Stimulated activated CD8-positive, alpha-beta memory T cell treated with anti-CD3 and anti-CD28 coated beads, Interleukin-12 subunit alpha, Interleukin-12 subunit beta, amount 100 ng/mL, for 1 hour (primary cell): ENCODE data around the gene LRG1.
"Not testable (repeated sequence)": the region's sequence is repeated elsewhere in the genome, so short reads cannot be mapped to it uniquely, and the experiment has no call there.

ENCODE experiments used
- DNase-seq: peaks from one replicate; pipeline ENCODE4 v3.0.0-alpha.2; 2020; ENCODE audit warnings: low read depth

Gene LRG1

DNA sequence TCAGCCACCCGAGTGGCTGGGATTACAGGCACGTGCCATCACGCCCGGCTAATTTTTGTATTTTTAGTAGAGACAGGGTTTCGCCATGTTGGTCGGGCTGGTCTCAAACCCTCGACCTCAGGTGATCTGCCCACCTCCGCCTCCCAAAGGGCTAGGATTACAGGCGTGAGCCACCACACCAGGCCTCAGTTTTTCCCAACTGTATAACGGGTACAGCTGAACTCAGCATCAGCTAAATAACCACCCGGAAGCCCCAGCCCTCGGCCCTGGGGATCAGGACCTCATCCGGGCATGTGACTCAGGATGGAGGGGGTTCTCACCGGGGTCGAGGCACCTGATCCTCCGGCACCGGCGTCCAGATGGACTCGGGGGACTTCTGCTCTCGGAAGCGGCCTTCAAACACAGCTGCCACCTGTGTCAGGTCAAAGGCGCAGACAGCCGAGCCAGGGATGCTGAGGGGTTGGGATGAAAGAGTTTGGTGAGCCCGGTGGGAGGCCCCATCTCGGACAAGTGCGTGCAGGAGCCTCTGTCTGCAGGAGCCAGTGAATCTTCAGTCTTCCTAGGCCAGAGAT lies 10.7 kb upstream of the LRG1 start:
- no peak for DNase-seq

DNA sequence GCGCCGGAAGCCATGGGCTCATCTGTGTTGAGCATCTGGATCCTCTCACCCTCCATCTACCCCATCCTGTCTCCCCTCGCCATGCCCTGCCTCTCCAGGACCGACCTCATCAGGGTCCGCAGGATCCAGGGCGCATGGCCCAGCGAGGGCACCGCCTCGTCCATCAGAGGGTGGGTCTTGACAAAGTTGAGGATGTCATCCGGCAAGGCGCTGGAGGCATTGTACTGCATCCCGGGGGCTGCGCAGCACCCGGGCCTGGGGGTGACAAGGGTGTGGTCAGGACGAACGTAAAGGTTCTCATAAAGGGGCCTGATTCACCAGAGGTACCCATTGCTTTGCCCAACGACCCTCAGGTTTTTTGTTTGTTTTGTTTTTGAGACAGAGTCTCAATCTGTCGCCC lies 10.2 kb upstream of the LRG1 start:
- no peak for DNase-seq

DNA sequence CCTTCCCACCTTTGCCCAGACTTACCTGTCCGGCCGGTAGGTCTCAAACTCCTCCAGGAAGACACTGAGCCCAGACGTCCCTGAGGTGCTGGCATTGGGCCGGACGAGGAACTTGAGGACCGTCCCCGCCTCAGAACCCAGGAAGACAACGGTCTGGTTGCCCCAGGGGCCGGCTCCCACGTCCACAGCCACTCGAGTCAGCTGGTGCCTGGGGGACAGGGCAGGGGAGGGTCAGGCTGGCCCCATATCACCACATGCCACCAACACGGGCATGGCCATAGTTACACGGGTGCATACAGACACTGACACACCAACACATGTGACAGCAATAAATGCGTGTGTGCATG lies 8.4 kb upstream of the LRG1 start:
- no peak for DNase-seq

DNA sequence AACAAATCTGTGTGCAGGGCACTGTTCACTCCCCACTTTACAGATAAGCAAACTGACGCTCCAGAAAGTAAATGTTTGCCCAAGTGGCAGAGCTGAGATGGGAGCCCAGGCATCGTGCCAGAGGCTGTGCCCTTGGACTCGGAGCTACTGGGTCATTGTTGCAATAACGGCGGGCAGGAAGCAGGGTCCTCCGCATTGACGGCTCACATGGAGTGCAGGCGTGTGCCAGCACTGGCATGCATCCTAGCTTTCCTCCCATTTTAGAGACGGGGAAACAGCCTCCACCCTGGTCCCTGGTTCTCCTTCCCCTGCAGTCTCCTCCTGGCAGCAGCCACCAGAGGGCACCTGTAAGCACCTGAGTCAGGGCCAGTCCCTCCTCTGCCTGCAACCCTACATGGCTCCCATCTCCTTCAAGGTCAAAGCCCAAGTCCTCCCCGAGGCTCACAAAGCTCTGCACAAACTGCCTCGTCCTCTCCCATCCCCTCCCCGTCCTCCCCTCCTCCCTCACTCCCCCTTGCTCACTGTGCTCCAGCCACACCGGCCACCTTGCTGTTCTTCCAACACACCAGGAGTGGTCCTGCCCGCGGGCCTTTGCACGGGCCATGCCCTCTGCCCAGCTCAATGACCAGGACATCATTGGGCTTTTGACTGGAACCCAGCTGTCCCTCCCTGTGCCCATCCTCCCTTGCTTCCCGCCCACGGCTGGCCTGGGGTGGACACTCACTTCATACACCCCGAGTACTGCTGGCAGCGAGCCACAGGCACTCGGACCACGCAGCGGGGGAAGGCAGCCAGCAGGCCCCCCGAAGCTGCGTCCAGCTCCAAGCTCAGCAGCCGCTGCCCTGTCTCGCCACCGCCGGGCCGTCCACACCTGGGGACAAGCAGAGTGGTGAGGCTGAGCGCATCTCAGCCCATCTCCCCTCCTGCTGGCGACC lies 7.7 kb upstream of the LRG1 start:
- no peak for DNase-seq

DNA sequence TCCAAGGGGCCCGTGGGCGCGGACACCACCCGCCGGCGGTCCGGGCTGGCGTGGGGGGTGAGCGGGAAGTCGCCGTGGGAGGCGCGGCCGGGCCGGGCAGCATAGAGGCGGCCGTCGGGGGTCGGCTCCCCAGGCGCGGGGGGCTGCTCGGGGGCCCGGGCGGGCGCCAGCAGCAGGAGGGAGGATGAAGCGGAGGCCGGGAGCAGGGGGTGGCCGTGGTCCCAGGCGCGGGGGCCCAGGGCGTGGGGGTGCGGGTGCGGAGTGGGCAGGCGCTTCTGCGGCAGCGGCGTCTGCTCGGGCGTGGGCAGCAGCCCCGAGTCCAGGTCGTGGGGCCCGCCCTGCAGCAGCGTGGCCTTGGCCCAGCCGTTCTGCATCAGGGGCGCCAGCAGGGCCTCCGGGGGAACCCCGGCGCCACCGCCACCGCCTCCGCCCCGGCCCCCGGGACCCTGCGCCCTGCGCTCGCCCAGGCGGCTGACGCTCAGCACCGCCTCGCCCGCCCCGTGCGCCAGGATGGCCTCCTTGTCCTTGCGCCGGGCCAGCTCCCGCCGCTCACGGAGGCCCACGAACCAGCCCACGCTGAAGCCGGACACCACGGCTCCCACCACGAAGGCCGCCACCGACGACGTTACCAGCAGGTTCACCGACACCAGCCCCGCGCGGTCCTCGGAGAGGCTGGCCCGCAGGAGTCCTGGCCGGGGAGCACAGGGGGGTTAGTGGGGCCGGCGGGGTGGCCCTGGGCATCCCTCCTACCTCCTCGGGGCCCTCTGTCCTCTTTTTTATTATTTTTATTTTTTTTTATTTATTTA lies 4.2 kb upstream of the LRG1 start:
- DNase-seq: no peak

DNA sequence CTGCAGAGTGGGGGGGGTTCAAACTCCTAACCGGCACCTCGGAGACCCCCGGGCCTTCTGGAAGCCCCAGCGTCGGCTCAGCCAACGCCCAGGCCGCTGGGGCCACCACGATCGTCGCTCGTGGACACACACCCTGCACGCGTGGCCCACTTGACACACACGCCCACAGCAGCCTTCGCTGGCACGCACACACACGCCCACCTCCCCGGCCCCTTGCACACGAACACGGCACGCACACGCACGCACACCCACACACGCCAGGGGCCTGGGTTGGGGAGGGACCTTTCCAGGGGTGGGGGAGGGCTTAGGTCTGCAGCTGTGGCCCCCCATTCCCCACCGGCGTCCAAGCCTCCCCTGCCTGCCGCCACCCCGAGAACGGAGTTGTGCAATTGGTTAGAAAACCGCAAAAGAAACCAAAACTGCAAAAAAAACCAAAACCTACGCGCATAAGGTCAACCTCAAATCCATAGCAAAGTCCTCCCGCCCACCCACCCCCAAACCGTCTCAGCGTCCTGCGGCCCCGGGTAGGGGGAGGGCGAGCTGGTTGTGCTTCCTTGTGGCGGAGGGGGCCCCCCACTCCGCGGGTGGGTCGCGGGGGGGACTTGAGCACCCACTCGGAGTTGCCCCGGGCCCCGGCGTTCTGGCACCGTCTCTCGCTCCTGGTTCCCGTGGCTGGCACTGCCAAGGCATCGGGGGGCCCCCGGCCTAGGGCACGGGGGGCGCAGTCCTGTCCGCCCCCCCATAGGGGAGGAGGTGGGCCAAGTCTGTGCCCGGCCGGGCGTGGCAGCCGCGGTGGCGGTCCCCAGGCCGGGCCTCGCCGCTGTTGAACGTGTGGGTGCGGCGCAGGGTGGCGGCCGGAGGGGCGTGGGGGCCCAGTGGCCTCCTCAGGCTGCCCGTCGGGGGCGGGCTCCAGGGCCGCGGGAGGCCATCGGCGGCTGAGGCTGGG lies 3.3 kb upstream of the LRG1 start:
- no peak for DNase-seq

DNA sequence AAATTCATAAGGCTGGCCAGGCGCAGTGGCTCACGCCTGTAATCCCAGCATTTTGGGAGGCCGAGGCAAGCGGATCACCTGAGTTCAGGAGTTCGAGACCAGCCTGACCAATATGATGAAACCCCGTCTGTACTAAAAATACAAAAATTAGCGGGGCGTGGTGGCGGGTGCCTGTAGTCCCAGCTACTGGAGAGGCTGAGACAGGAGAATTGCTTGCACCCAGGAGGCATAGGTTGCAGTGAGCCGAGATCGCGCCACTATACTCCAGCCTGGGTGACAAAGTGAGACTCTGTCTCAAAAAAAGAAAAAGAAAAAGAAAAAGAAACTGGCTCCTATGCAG lies 1.9 kb upstream of the LRG1 start:
- not testable (repeated sequence) for DNase-seq

DNA sequence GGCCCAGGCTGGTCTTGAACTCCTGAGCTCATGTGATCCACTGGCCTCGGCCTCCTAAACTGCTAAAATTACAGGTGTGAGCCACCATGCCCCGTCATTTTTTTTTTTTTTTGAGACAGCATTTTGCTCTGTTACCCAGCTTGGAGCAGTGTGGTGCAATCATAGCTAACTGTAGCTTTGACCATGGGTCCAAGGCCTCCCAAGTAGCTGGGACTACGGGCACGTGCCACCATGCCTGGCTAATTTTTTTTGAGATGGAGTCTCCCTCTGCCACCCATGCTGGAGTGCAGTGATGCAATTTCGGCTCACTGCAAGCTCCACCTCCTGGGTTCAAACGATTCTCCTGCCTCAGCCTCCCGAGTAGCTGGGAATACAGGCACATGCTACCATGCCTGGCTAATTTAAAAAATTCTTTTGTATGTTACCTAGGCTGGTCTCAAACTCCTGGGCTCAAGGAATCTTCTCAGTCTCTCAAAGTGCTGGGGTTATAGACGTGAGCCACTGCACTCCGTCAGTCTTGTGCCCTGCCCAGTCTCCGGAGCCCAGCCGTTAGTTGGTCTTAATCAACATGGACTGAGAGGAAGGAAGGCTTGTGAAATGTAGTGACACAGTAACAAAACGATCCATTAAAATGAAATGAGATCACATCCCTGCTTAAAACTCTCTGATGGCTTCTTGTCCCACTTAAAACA lies 1.4 kb upstream of the LRG1 start:
- DNase-seq: no peak

DNA sequence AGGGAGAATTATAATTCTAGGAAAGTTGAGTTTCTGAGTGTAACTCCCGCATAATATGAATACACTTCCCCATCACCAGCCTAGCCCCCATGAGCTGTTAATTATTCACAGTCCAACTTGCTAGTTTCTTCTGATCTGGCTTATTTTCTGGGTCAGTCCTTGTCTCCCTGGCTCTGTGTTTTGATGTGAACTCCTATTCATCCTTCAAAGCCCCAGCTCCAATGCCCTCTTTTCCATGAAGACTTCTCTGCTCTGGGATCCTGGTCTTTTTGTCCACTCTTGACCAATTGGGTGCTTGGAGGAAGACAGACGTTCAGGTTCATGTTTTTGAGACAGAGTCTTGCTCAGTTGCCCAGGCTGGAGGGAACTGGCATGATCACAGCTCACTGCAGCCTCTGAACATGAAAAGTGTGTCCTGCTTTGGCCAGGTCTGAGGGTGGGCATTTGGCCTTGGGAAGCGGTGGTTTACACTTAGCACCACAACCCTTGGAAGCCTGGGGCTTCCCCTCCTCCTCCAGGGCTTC lies 605 bp downstream of the LRG1 start:
- no peak for DNase-seq

DNA sequence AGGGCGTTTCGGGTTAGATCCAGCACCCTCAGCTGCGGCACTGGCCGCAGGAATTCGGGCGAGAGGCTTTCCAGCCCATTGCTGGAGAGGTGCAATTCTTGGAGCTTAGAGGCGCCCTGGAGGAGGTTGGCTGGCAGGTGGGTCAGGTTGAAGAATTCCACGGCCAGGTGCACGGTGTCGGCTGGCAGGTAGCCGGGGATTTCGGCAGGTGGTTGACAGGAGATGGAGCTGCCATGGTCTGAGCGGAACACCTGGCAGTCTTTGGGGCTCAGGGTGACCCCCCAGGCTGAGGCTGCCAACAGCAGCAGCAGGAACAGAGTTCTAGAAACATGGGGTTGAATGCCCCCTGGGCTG lies 1.3 kb downstream of the LRG1 start:
- no peak for DNase-seq

DNA sequence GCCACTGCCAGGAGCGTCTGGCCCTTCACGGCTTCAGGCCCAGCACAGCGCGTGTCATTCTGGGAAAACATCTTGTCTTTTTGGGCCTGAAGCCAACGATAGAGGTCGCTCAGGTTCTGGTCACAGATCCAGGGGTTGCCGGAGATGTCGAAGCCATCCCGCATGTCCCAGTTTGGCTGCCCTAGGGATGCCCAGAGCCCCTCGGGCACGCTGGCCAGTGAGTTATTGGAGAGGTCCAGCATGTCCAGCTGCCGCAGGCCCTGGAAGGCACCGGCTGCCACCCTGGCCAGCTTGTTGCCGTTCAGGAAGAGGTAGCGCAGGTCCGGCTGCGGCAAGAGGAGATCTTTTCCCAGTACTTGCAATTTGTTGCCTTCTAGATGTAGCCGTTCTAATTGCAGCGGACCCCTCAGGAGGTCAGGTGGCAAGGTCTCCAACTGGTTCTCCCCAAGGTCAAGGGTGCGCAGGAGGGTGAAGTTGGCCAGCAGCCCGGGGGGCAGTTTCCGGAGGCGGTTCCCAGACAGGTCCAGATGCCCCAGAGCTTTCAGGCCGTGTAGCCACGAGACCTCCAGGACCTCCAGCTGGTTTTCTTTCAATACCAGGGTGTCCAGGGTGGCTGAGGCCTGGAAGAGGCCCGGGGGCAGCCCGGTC lies 1.8 kb downstream of the LRG1 start:
- no peak for DNase-seq

DNA sequence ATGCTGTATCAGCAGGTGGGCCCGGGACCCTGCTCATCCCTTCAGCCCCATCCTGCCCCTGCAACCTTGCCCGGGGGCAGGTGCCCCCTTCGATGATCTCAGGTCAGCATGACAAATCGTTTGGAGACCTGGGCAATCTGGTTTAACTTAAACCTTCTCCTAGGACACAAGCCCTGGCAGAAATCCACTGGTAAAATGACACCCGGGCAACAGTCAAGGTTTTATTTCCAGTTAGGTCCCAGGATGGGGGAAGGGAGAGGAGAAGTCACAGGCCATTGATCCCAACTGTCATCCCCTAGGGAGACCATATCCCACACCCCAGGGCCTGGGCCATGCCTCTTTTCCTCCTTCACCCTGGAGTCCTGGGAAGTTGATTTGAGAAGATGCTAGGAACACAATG lies 3.0 kb downstream of the LRG1 start:
- DNase-seq: no peak

DNA sequence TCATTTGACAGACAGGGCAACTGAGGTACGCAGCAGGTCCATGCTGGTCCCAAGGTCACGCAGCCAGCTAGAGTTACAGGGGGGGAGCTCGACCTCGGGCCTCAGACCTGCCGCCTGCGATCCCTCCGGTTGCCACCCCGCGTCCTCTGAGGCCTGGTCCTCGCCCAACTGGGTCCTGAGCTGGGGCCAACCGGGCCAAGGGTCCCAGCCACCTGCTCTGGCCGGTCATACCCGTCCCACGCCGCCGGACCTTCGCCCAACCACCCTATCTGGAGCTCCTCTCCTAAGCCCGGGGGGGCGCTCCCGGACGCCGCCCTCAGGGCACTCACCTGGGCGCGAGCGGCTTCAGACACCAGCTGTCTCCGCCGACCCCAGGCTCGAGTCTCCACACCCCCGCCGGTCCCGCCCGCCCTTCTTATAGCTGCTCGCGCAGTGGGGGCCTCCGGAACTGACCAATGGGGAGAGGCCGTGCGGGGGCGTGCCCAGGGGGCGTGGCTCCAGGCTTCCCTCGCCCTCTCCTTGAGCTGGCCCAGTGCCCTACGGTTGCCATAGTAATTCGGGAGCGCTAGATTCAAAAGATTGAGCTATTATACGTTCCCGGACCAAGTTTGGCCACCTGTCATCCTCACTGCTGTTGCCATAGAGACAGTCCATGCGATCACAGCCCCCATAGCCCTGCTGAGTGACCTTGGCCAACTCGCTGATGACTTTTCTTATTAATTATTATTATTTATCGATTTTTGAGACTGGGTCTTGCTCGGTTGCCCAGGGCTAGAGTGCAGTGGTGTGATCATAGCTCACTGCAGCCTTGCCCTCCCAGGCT lies 4.8 kb downstream of the LRG1 start, which contains the start of gene PLIN5:
PLIN5 (minus strand) TSS at position 389 of the 823 bp plus-strand sequence. CDS start 1,150 bp downstream, outside the sequence.
- peak; percentile 6 for DNase-seq

DNA sequence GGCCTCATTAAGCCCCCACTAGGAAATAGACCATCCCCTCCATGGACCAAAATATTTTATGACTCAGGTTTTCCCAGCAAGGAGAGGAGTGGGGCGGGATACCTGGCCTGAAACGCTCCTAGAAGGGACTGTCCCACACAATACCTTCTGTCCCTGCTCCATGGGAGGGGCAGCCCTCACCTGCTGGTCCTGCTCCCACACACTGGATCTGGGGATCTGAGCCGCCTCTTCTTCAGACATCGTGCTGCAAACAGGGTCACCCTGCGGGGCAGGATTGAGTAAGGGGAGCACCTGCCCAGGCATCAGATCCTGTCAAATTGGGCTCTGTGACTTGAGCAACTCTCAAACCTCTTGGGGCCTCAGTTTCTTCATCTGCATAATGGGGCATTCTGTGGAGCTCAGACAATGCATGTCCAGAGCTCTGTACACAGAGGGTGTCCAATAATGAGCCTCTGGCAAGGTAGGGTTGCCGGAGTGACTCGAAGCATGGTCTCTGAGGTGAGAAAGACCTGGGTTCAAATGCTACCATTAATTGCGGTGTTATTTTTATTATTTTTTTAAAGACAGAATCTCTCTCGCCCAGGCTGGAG lies 5.9 kb downstream of the LRG1 start:
- DNase-seq: no peak

DNA sequence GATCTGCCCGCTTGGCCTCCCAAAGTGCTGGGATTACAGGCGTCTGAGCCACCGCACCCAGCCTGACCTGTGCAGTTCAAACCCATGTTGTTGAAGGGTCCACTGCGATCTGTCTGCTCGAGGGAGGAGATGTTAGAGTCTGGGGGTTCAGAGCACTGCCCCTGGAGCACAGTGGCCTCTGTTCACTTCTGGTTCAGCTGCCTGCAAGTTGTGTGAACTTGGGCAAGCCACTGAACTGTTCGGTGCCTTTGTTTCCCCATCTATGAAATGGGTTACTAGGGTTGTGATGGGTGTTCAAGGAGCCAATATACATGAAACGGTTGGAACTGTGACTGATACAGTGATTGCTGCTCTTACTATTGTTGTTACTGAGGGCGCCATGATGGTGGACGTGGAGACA lies 6.5 kb downstream of the LRG1 start:
- DNase-seq: no peak

DNA sequence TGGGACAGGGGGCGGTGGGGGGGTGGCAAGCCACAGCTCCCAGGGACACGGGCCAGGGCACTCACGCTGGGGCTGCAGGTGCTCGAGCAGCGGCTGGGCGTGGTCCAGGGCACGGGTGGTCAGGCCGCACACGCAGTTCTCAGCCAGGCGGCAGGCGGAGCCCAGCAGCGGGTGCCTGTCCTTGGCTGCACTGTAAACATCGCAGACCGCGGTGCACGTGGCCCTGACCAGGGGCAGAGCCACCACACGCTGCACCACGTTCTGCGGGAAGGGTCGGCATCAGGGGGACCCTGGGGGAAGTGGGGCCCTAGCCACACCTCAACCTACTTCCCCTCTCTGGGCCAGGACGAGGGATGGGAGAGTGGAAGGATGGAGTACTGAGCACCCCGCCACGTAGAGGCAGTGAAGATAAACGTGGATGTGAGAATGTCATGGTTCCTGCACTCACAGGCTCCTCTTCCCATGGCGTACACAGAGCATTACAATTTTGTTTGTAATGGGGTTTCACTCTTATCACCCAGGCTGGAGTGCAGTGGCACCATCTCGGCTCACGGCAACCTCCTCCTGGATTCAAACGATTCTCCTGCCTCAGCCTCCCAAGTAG lies 8.2 kb downstream of the LRG1 start:
- DNase-seq: no peak

DNA sequence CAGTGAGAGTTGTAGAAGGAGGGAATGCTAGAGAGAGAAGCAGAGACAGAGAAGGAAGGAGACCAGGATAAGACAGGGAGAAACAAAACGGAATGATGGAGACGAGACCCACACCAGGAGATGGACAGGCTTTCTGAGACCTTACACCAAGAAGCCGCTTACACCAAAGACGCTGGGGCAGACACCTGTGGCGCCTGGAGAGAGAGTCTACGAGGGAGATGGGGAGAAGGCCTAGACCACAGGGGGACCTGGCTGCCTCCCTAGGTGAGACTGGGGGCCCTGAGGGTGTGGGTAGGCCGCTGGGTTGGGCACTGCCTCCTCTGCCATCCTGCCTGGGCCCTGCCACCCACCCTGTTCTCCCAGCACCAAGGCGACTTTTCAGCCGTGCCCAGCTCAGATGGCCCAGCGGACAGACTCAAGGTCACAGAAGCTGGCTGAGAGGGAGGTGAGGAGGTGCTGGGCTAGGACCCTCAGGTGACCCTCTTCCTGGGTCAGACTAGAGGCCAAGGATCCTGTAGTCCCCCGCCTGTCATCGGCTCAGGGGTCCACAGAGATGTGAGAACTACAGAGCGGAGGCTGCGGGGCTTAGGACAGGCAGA lies 9.8 kb downstream of the LRG1 start:
- DNase-seq: no peak

DNA sequence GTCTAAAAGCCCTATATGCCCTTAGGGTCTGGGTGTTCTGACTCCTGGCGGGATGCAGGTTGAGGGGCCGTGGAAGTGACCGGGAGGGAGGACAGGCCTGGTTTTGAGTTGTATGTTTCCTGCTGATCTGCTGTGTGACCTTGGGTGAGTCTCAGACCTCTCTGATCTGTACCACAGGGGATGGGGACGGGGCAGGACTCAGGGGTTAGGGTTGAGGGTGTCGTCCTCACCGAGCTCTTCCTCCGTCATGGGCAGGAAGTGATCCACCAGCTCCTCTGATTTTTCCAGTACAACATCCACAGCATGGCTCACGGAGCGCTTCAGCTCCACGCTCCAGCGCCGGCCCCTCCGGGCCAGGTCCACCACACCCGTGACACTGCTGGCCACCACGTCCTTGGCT lies 11.0 kb downstream of the LRG1 start:
- DNase-seq: no peak
